GM23338 (cell line): ENCODE results near the gene PSMD13.

ENCODE experiments used
- CREB1 ChIP-seq: fragments of 250-450 bp; sonication (Bioruptor Pico); IDR thresholded peaks from 2 replicates; pipeline ENCODE4 v1.5.0; 2020; ENCODE audit warnings: low read depth, mild to moderate bottlenecking, moderate library complexity
- EZH2 ChIP-seq: fragments of 200-600 bp; sonication (generic); IDR thresholded peaks from one replicate; pipeline ENCODE4 v1.8.0; 2017; ENCODE audit warnings: antibody characterized with exemption, mild to moderate bottlenecking, low read depth; ENCODE audit not compliant: unreplicated experiment
- EZH2phosphoT487 ChIP-seq: fragments of 200-600 bp; sonication (generic); IDR thresholded peaks from one replicate; pipeline ENCODE4 v1.8.1; 2018; ENCODE audit warnings: antibody characterized with exemption; ENCODE audit not compliant: unreplicated experiment
- JUNB ChIP-seq: IDR thresholded peaks from one replicate; pipeline ENCODE4 v1.6.1; 2016; ENCODE audit warnings: antibody characterized with exemption; ENCODE audit not compliant: unreplicated experiment
- POLR2AphosphoS5 ChIP-seq: IDR thresholded peaks from 2 replicates; pipeline ENCODE4 v1.6.1; 2016; ENCODE audit warnings: antibody characterized with exemption, low read depth
- STAT1 ChIP-seq: IDR thresholded peaks from one replicate; pipeline ENCODE4 v1.6.1; 2016; ENCODE audit warnings: antibody characterized with exemption; ENCODE audit not compliant: unreplicated experiment
- ZNF114 ChIP-seq: fragments of 250-450 bp; sonication (Bioruptor Pico); IDR thresholded peaks from 2 replicates; pipeline ENCODE4 v1.5.0; 2020; ENCODE audit warnings: mild to moderate bottlenecking, moderate library complexity
- ZNF331 ChIP-seq: fragments of 250-450 bp; sonication (Bioruptor Pico); IDR thresholded peaks from 2 replicates; pipeline ENCODE4 v1.5.0; 2020; ENCODE audit warnings: low read depth, mild to moderate bottlenecking, moderate library complexity
- TF ChIP-seq, protein P1 (sequence below), 2 experiments: fragments of 200-600 bp in 1 of 2; sonication (generic) in 1 of 2; conservative IDR thresholded peaks; 2 replicates each; pipeline versions ENCODE4 v1.5.1 to v1.6.1; 2016 to 2017; ENCODE audit warnings: antibody characterized with exemption in 2 of 2, low read depth in 2 of 2, mild to moderate bottlenecking in 2 of 2, moderate library complexity in 1 of 2
- TF ChIP-seq, protein P2 (sequence below): IDR thresholded peaks from one replicate; pipeline ENCODE4 v1.6.1; 2018; ENCODE audit warnings: antibody characterized with exemption; ENCODE audit not compliant: unreplicated experiment
- TF ChIP-seq, protein P3 (sequence below): IDR thresholded peaks from 2 replicates; pipeline ENCODE4 v1.6.1; 2016; ENCODE audit warnings: antibody characterized with exemption

DNA sequence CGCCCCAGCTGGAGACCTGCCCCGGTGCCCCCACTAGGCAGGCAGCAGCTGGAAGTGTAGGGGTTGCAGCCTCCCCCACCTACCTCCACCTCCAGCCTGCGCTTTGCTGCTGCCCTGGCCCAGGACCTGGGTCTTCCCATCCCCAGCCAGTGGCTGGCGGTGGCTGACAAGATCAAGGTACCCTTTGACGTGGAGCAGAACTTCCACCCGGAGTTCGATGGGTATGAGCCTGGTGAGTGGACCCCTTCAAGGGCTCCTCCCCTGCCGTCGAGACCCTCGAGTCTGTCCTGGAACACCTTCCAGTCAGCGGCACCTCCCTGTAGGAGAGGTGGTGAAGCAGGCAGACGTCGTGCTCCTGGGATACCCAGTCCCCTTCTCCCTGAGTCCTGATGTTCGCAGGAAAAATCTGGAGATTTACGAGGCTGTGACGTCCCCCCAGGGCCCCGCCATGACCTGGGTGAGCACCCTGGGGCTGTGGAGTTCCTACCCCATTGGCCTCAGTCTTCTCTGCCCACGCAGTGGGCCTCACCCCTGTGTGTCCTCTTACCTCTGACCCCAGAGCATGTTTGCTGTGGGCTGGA lies 56.6 kb downstream of the PSMD13 start:
- TF ChIP-seq, protein P1, sequence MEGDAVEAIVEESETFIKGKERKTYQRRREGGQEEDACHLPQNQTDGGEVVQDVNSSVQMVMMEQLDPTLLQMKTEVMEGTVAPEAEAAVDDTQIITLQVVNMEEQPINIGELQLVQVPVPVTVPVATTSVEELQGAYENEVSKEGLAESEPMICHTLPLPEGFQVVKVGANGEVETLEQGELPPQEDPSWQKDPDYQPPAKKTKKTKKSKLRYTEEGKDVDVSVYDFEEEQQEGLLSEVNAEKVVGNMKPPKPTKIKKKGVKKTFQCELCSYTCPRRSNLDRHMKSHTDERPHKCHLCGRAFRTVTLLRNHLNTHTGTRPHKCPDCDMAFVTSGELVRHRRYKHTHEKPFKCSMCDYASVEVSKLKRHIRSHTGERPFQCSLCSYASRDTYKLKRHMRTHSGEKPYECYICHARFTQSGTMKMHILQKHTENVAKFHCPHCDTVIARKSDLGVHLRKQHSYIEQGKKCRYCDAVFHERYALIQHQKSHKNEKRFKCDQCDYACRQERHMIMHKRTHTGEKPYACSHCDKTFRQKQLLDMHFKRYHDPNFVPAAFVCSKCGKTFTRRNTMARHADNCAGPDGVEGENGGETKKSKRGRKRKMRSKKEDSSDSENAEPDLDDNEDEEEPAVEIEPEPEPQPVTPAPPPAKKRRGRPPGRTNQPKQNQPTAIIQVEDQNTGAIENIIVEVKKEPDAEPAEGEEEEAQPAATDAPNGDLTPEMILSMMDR (conservative IDR thresholded peaks at IDR 0.05; ENCODE audit: low read depth in 2 of 2): no peak
- TF ChIP-seq POLR2AphosphoS5: no peak
- no peak for TF ChIP-seq CREB1 (CRISPR knock-in tag)
- TF ChIP-seq JUNB: no peak
- no peak for TF ChIP-seq EZH2phosphoT487
- TF ChIP-seq, protein P2, sequence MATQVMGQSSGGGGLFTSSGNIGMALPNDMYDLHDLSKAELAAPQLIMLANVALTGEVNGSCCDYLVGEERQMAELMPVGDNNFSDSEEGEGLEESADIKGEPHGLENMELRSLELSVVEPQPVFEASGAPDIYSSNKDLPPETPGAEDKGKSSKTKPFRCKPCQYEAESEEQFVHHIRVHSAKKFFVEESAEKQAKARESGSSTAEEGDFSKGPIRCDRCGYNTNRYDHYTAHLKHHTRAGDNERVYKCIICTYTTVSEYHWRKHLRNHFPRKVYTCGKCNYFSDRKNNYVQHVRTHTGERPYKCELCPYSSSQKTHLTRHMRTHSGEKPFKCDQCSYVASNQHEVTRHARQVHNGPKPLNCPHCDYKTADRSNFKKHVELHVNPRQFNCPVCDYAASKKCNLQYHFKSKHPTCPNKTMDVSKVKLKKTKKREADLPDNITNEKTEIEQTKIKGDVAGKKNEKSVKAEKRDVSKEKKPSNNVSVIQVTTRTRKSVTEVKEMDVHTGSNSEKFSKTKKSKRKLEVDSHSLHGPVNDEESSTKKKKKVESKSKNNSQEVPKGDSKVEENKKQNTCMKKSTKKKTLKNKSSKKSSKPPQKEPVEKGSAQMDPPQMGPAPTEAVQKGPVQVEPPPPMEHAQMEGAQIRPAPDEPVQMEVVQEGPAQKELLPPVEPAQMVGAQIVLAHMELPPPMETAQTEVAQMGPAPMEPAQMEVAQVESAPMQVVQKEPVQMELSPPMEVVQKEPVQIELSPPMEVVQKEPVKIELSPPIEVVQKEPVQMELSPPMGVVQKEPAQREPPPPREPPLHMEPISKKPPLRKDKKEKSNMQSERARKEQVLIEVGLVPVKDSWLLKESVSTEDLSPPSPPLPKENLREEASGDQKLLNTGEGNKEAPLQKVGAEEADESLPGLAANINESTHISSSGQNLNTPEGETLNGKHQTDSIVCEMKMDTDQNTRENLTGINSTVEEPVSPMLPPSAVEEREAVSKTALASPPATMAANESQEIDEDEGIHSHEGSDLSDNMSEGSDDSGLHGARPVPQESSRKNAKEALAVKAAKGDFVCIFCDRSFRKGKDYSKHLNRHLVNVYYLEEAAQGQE: no peak
- no peak for TF ChIP-seq ZNF331 (CRISPR knock-in tag)
- TF ChIP-seq, protein P3, sequence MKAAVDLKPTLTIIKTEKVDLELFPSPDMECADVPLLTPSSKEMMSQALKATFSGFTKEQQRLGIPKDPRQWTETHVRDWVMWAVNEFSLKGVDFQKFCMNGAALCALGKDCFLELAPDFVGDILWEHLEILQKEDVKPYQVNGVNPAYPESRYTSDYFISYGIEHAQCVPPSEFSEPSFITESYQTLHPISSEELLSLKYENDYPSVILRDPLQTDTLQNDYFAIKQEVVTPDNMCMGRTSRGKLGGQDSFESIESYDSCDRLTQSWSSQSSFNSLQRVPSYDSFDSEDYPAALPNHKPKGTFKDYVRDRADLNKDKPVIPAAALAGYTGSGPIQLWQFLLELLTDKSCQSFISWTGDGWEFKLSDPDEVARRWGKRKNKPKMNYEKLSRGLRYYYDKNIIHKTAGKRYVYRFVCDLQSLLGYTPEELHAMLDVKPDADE: no peak
- TF ChIP-seq EZH2: no peak
- TF ChIP-seq STAT1: no peak
- TF ChIP-seq ZNF114: no peak
